NB4 (cell line): ENCODE results near the gene MAFF.

Source experiments
- POLR2A ChIP-seq: IDR thresholded peaks from 2 replicates; pipeline ENCODE4 v1.6.1; 2011; ENCODE audit warnings: mild to moderate bottlenecking; ENCODE audit not compliant: insufficient read length; ENCODE audit errors: extremely low read depth
- TF ChIP-seq, protein P1 (sequence below): IDR thresholded peaks from one replicate; pipeline ENCODE4 v1.5.1; 2012; ENCODE audit warnings: low read depth, low read length
- TF ChIP-seq, protein P2 (sequence below): IDR thresholded peaks from 2 replicates; pipeline ENCODE4 v1.6.1; 2011; ENCODE audit warnings: low read depth, low read length

DNA sequence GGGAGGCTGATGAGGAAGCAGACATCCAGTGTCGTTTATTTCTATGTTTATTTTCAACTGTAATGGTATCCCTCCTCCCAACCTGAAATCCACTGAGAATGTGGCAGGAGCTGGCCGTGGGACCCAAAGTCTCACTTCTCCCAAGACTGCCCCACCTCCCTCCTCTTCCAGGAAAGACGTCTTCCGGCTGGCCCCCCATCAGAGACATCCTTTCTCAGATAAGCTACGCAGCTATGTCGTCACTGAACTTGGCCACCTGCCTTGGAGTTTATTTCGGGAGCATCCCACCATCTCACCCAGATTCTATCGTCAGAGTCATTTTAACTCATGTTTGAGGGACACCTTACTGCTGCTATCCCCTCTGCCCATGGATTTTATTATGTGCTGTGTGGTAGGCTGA is 57.1 kb downstream of the MAFF start:
- TF ChIP-seq, protein P1, sequence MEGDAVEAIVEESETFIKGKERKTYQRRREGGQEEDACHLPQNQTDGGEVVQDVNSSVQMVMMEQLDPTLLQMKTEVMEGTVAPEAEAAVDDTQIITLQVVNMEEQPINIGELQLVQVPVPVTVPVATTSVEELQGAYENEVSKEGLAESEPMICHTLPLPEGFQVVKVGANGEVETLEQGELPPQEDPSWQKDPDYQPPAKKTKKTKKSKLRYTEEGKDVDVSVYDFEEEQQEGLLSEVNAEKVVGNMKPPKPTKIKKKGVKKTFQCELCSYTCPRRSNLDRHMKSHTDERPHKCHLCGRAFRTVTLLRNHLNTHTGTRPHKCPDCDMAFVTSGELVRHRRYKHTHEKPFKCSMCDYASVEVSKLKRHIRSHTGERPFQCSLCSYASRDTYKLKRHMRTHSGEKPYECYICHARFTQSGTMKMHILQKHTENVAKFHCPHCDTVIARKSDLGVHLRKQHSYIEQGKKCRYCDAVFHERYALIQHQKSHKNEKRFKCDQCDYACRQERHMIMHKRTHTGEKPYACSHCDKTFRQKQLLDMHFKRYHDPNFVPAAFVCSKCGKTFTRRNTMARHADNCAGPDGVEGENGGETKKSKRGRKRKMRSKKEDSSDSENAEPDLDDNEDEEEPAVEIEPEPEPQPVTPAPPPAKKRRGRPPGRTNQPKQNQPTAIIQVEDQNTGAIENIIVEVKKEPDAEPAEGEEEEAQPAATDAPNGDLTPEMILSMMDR, result no peak
- TF ChIP-seq POLR2A, result no peak
- TF ChIP-seq, protein P2, sequence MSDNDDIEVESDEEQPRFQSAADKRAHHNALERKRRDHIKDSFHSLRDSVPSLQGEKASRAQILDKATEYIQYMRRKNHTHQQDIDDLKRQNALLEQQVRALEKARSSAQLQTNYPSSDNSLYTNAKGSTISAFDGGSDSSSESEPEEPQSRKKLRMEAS, result no peak
